IgD-negative memory B cell (primary cell): ENCODE results near the gene PHOSPHO2. TPM values are rescaled to one million over a fixed set of nuclear protein-coding genes. Genes with fewer than 3 reads are reported as not detected.

Experiments
- H3K27ac Mint-ChIP-seq, 3 donors: one replicate each; pipeline ENCODE4 v1.8.0; 2020 to 2022; ENCODE audit warnings: mild to moderate bottlenecking in 3 of 3, mixed read lengths in 3 of 3, moderate library complexity in 1 of 3
- H3K27me3 Mint-ChIP-seq: one replicate; pipeline ENCODE4 v1.8.0; 2021; ENCODE audit warnings: mixed read lengths
- H3K36me3 Mint-ChIP-seq: one replicate; pipeline ENCODE4 v1.8.0; 2020; ENCODE audit warnings: mild to moderate bottlenecking, mixed read lengths
- H3K4me1 Mint-ChIP-seq, 3 donors: one replicate each; pipeline ENCODE4 v1.8.0; 2020 to 2022; ENCODE audit warnings: mixed read lengths in 3 of 3, mild to moderate bottlenecking in 1 of 3
- H3K4me3 Mint-ChIP-seq, 4 donors: one replicate each; pipeline ENCODE4 v1.8.0; 2020 to 2022; ENCODE audit warnings: mild to moderate bottlenecking in 4 of 4, mixed read lengths in 4 of 4, moderate library complexity in 3 of 4
- H3K9me3 Mint-ChIP-seq, 3 donors: one replicate each; pipeline ENCODE4 v1.8.0; 2020 to 2021; ENCODE audit warnings: mixed read lengths in 3 of 3, mild to moderate bottlenecking in 1 of 3
- polyA plus RNA-seq: library from polyadenylated mRNA; unstranded; fragments of 300-500 nt; fragmentation: Illumina TruSeq; gene quantifications from one replicate; pipeline ENCODE4 v1.2.3, GENCODE V29; 2021

The PHOSPHO2 gene
- polyA plus RNA-seq, 1 donor from 2014 or later = 3.8 TPM

DNA sequence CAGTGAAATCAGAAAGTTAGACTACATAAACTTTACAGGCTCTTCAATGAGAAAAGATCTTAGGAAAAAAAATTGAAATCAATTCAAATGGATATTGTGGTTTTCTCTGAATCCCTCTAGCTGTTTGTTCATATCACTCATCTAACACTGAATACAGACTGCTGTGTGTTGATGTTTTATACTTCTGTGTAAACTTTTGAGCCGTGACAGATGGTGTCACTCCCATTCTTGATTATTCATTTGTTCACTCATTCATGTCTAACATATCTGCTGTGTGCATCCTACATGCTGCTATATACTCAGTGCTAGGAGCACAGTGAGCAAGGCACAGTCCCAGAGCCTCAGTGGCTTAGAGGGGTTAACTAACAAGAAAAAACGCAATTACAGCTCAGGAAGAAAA, 52.0 kb downstream of the PHOSPHO2 start:
- Mint-ChIP-seq H3K36me3 (peaks cover 2% of the 10 kb centered on the region), H3K9me3 (no peaks in the 10 kb centered on the region), H3K4me1 (peaks cover 0 to 2% (median 0%) of the 10 kb centered on the region in 3 donors)

DNA sequence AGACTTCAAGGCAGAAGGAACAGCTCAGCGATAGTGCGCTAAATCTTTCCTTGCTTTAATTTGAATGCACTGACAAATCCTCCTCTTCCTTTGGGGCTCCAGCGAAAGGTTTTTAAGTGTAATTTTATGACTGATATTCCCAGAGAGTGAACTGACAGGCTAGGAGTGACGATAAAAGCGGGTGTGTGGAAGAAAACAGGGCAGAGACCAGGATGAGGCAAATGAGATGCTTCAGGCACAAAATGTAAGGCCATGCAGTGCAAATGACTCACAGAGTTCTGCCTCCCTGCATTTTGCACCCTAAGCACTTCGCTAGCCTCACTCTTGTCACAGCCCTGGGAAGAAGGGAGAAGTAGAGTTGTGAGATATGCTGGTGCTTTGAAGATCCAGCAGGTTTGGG, 54.0 kb downstream of the PHOSPHO2 start:
- Mint-ChIP-seq H3K4me3 (no peak overlapping the region), H3K27ac (no peak overlapping the region), H3K36me3 (no peaks in the 10 kb centered on the region), H3K4me1 (peaks cover 0 to 1% (median 0%) of the 10 kb centered on the region in 3 donors), H3K27me3 (no peaks in the 10 kb centered on the region), H3K9me3 (no peaks in the 10 kb centered on the region)

More for the DNA sequence above, 52.0 kb downstream of the PHOSPHO2 start:
- no peak overlapping the region for H3K27ac Mint-ChIP-seq
- H3K4me3 Mint-ChIP-seq = no peak overlapping the region
- H3K27me3 Mint-ChIP-seq = no peaks in the 10 kb centered on the region

Other genes starting within 250 kb of the PHOSPHO2 start
- 0.24 TPM for gene BBS5, start 215.0 kb upstream of the PHOSPHO2 start, polyA plus RNA-seq
- gene KLHL41, start 184.8 kb upstream of the PHOSPHO2 start, polyA plus RNA-seq = not detected
- 15.1 TPM for gene FASTKD1, start 120.6 kb upstream of the PHOSPHO2 start, polyA plus RNA-seq
- gene PPIG, start 110.1 kb upstream of the PHOSPHO2 start, polyA plus RNA-seq = 92.5 TPM
- gene CFAP210, start 64 bp upstream of the PHOSPHO2 start, polyA plus RNA-seq = not detected
- gene KLHL23, start 39.4 kb downstream of the PHOSPHO2 start, polyA plus RNA-seq = 1.8 TPM
- 116 TPM for gene SSB, start 104.4 kb downstream of the PHOSPHO2 start, polyA plus RNA-seq
- 111 TPM for gene METTL5, start 130.4 kb downstream of the PHOSPHO2 start, polyA plus RNA-seq
- 5.4 TPM for gene UBR3, start 133.0 kb downstream of the PHOSPHO2 start, polyA plus RNA-seq